Epithelial cell of esophagus (primary cell): ENCODE results near the gene TMEM219.
"Not testable (repeated sequence)": the region's sequence is repeated elsewhere in the genome, so short reads cannot be mapped to it uniquely, and the experiment has no call there.

Source experiments
- DNase-seq: peaks from one replicate; pipeline ENCODE4 v3.0.0; 2010; ENCODE audit warnings: low read depth
- H3K4me3 ChIP-seq: 2 replicates; pipeline ENCODE4 v1.5.1; 2011; ENCODE audit warnings: mild to moderate bottlenecking, low read length, control low read depth
- TF ChIP-seq, protein P1 (sequence below): IDR thresholded peaks from 2 replicates; pipeline ENCODE4 v1.5.1; 2011; ENCODE audit warnings: low read depth, mild to moderate bottlenecking, low read length, control low read depth, inconsistent platforms; ENCODE audit not compliant: insufficient read depth; ENCODE audit errors: missing control alignments

Gene TMEM219

GRCh38 chr16:30010844-30011713 is 49.2 kb downstream of the TMEM219 start, which contains the start of gene DOC2A:
Gene DOC2A (minus strand): TSS chr16:30011027. CDS start chr16:30010222, 805 bp downstream.
- TF ChIP-seq, protein P1, sequence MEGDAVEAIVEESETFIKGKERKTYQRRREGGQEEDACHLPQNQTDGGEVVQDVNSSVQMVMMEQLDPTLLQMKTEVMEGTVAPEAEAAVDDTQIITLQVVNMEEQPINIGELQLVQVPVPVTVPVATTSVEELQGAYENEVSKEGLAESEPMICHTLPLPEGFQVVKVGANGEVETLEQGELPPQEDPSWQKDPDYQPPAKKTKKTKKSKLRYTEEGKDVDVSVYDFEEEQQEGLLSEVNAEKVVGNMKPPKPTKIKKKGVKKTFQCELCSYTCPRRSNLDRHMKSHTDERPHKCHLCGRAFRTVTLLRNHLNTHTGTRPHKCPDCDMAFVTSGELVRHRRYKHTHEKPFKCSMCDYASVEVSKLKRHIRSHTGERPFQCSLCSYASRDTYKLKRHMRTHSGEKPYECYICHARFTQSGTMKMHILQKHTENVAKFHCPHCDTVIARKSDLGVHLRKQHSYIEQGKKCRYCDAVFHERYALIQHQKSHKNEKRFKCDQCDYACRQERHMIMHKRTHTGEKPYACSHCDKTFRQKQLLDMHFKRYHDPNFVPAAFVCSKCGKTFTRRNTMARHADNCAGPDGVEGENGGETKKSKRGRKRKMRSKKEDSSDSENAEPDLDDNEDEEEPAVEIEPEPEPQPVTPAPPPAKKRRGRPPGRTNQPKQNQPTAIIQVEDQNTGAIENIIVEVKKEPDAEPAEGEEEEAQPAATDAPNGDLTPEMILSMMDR = no peak
- peak within 1 kb of the TSS; percentile 25 for H3K4me3 ChIP-seq
- DNase-seq = no peak

GRCh38 chr16:30011714-30012504 is 50.0 kb downstream of the TMEM219 start:
- no peak overlapping the region for H3K4me3 ChIP-seq
- no peak for DNase-seq
- TF ChIP-seq, protein P1 = no peak

GRCh38 chr16:30012598-30012997 is 50.7 kb downstream of the TMEM219 start:
- not testable (repeated sequence) for H3K4me3 ChIP-seq, DNase-seq

- DNase-seq, H3K4me3 ChIP-seq: not testable (repeated sequence)
Observed at GRCh38 chr16:30015450-30015849, 53.6 kb downstream of the TMEM219 start.

DNA sequence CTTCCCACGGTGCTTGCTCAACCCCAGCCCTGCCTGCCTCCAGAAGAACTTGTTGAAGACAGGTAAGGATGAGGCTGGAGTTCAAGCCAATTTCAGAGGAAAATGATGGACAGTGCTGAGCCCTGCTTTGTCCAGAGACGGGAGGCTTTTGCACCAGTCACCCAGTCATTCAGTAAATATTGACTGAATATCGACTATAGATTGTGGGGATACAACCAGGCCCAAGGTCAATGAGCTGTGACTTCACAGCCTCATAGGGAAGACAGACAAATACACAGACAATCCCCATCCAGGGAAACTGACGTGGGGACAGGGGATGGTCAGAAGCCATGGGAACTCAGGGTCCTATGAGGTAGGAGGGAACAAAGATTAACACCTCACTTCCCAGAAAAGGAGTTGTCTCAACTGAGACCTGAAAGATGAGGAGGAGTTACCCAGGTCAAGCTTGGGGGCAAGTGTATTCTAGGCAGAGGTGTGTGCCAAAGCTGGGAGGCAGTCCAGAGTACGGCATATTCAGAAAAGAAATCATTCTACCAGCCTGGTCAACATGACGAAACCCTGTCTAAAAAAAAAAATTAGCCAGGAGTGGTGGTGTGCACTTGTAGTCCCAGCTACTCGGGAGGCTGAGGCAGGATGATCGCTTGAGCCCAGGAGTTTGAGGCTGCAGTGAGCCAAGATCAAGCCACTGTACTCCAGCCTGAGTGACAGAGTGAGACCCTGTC is 54.8 kb downstream of the TMEM219 start:
- H3K4me3 ChIP-seq = no peak overlapping the region
- TF ChIP-seq, protein P1 = no peak
- DNase-seq = no peak

GRCh38 chr16:30017277-30017656 is 55.4 kb downstream of the TMEM219 start:
- TF ChIP-seq, protein P1 = no peak
- no peak overlapping the region for H3K4me3 ChIP-seq
- DNase-seq = no peak

GRCh38 chr16:30017937-30018336 is 56.1 kb downstream of the TMEM219 start:
- H3K4me3 ChIP-seq, DNase-seq: not testable (repeated sequence)

- no peak overlapping the region for H3K4me3 ChIP-seq
- DNase-seq = peak; percentile 61
- TF ChIP-seq, protein P1 = no peak
Observed at GRCh38 chr16:30018731-30019158, 56.9 kb downstream of the TMEM219 start.
